Activated CD4-positive, CD25-positive, alpha-beta regulatory T cell treated with anti-CD3 and anti-CD28 coated beads, Interleukin-2, amount 50 U/mL, for 72 hours (primary cell): ENCODE measurements around the gene ITPRIPL2.

Source experiments
- DNase-seq: peaks from one replicate; pipeline ENCODE4 v3.0.0; 2021

ITPRIPL2 gene

GRCh38 chr16:19145010-19145409, 31.2 kb downstream of the ITPRIPL2 start:
- DNase-seq, result no peak

- no peak for DNase-seq
Observed at GRCh38 chr16:19147126-19147525, 33.4 kb downstream of the ITPRIPL2 start.

GRCh38 chr16:19147627-19148026, 33.9 kb downstream of the ITPRIPL2 start:
- no peak for DNase-seq

- no peak for DNase-seq
Observed at GRCh38 chr16:19148189-19148588, 34.4 kb downstream of the ITPRIPL2 start.

DNA sequence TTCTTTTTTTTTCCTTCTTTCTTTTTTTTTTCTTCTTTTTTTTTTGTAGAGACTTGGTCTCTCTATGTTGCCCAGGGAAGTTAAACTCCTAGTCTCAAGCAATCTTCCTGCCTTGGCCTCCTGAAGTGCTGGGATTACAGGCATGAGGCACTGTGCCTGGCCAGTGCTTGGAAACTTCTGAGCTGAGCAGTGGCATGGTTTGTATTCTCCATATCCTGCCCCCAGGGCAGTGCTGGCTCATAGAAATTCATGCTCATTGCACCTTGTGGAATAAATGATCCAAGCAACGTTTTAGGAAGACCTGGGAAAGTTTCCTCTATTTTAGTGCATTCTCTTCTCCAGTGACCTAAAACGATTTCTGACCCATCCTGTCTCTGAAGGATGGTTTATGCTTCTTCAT, 37.5 kb downstream of the ITPRIPL2 start:
- DNase-seq, result no peak

DNA sequence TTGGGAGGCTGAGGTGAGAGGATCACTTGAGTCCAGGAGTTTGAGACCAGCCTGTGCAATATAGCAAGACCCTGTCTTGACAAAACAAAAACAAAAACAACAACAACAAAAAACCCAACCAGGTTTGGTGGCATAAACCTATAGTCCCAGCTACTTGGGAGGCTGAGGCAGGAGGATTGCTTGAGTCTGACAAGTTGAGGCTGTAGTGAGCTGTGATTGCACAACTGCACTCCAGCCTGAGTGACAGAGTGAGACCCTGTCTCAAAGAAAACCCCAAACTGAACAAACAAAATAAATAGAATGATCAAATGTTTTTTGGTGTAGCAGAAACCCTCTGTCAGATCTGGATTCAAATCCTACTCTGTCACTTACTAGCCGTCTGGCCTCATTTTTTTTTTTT, 38.3 kb downstream of the ITPRIPL2 start:
- DNase-seq, result no peak

GRCh38 chr16:19153876-19154275, 40.1 kb downstream of the ITPRIPL2 start:
- no peak for DNase-seq

DNA sequence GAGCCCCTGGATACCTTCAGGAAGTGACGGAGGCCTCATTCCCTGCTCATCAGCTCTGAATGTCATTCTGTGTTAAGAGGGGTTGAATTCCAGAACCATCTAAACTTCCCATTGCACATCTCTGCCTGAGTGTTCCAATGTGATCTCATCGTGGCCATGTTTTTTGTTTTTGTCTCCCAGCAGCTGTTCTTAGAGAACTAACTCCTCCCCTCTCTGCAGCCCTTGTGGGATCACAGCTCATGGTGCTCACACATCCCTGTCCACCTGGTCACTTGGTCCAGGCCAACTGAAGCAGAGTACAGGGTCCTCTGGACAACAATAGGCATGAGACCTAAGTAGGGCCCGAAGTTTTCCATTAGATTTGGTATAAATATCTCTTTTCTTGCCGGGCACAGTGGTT, 48.3 kb downstream of the ITPRIPL2 start:
- DNase-seq, result no peak

DNA sequence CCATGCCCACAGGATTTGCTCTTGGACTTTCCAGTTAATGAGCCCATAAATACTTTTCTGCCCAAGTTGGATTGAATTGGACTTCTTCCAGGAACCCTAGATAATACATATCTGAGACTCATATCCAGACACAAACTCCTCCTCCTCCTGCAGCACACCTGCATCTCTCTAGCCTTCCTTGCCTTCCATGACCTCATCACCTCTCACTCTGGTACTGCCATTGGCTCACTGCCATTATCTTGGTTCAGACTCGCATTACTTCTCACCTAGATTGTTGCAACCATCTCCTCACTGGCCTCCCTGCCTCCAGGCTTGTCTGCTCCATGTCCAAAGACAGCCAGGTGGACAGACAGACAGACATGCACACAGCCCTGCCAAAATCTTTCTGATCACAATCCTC, 49.5 kb downstream of the ITPRIPL2 start:
- no peak for DNase-seq

- no peak for DNase-seq
Observed at GRCh38 chr16:19164285-19164684, 50.5 kb downstream of the ITPRIPL2 start.

DNA sequence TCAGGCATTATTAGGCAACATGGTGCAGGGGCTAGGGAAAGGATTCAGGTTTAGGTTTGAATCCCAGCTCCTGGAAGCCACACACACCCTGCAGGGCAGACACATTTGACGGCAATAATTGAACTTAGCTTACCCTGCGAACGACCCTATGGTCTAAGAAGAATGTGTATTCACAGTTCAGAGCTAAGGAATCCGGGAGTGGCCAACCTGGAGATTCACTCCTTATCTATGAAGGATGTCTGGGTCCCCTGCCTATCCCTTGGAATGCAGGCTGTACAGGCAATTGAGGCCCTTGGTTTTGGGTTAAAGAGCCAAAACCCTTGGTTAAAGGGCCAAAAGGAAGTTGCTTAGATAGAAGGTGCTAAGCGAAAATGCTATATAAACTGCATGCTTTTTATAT, 51.3 kb downstream of the ITPRIPL2 start:
- no peak for DNase-seq

GRCh38 chr16:19166500-19166899, 52.7 kb downstream of the ITPRIPL2 start:
- DNase-seq, result no peak

DNA sequence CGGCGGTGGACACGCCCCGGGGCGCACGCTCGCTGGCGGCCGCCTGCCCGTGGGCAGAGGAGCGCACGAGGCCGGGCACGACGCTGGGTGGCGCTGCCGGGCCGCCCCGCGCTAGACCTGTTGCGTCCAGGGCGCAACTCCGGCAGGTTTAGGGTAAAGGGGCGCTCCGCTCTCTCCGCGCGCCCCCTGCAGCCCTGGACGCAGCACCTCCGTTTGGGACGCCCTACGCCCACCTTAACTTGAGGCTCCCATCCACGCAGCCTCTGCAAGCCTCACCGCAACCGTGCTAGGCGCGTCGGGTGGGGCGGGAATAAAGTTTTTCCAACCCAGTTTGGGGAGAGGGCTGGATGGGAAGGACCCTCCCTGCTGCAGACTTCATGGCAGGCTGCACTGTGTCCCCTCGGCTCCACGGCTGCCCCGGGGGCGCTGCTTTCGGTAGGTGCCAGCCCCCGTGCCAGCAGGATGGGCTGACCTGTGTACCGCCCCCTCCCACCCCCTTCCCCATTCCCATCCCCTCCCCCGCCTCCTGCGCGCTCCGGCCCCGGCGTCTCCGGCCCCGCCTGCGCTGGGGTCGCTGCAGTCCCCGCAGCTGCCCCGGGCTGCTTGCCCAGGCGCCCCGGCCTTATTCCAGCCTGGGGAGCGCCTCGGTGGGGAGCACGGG, 54.1 kb downstream of the ITPRIPL2 start, which contains the start of gene SYT17:
Gene SYT17 (plus strand): TSS at position 531 of the 661 bp plus-strand sequence. CDS start 407 bp downstream, outside the sequence.
- peak; percentile 40 for DNase-seq

DNA sequence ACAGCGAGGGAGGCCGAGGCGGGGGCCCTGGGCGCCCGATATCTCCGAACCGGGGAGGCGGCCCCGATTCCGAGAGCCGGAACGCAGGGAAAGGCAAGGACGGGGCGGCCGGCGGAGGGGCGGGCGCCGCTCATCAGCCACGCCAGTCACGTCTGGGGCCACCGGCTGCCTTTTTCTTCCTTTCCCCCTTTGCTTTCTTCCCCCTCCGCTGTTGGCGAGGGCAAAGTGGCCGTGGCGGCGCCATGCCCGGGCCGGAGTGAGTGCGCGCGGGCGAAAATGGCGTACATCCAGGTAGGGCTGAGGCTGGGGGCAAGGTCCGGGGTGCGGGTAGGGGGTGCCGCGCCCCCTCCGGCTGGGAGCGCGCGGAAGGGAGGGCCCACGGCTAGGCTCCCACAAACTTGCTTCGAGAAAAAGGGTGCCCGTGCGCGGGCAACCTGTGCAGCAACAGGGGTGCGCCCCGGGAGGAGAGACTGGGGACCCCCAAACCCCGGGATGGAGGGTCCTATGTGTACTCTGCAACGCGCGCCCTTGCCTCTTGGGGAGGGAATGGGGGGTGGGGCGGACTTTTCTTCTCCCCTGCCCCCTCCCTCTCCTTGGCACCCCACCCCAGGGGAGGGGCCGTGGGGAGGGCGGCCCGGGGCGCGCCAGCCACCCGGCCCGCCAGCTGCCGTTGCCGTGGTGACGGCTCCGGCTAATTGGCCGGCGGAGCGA, 54.8 kb downstream of the ITPRIPL2 start:
- no peak for DNase-seq

DNA sequence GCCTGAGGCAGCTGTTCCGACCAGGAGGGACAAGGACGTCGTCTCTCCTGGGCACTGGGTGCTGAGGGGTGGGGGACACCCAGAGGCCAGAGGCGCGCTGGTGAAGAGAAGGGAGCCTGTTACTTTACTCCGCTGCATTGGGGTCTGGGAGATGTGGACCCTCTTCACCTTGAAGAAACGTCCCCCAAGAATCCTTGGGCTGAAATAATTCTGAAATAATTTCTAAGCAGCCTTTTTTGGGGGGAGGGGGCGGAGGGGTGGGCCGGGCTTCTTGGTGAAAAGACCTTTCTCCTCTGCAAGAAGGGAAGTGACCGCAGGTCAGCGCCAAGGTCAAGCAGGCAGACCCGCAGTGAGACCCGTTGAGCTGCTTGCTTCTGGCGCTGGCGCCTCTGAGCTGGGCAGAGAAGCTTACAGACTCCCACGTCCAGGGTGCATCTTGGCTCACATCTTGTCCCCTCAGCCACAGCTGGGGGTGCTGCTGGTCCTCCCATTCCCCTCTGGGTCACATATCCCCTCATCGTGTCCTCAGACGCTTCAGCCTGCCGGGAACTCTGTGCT, 55.4 kb downstream of the ITPRIPL2 start:
- no peak for DNase-seq

GRCh38 chr16:19170043-19170655, 56.4 kb downstream of the ITPRIPL2 start:
- no peak for DNase-seq
